Body of pancreas (tissue), 4 donors: ENCODE measurements around the gene TSC1. TPM values are rescaled to one million over a fixed set of nuclear protein-coding genes. Genes with fewer than 3 reads are reported as not detected.

ENCODE experiments used
- ATAC-seq: fragments of 150-250 bp; one replicate; pipeline ENCODE4 v1.9.1; 2016
- DNase-seq, 4 donors: peaks; one replicate each; pipeline ENCODE4 v3.0.0-alpha.2; 2019
- H3K27ac ChIP-seq, 4 donors: fragments of 200-600 bp; sonication (generic); 1 replicate in 3 of 4; 2 replicates in 1 of 4; pipeline versions ENCODE4 v1.5.1 to v1.6.1; 2016 to 2019; ENCODE audit warnings: mild to moderate bottlenecking in 1 of 4, mixed read lengths in 1 of 4, moderate library complexity in 1 of 4
- H3K27me3 ChIP-seq, 2 donors: fragments of 200-600 bp; sonication (generic); one replicate each; pipeline ENCODE4 v1.6.0; 2016; ENCODE audit warnings: mild to moderate bottlenecking in 1 of 2
- H3K36me3 ChIP-seq, 2 donors: fragments of 200-600 bp; sonication (generic); replicated peaks in 1 of 2; 2 replicates each; pipeline ENCODE4 v1.5.1; 2016; ENCODE audit warnings: low read depth in 2 of 2; ENCODE audit not compliant: insufficient read depth in 1 of 2
- H3K4me1 ChIP-seq: fragments of 200-600 bp; sonication (generic); one replicate; pipeline ENCODE4 v1.6.0; 2016
- H3K4me3 ChIP-seq, 2 donors: fragments of 200-600 bp; sonication (generic); 1 replicate in 1 of 2; 2 replicates in 1 of 2; pipeline ENCODE4 v1.5.1; 2016 to 2019
- H3K9me3 ChIP-seq, 3 donors: fragments of 200-600 bp; sonication (generic); 1 replicate in 2 of 3; 2 replicates in 1 of 3; pipeline ENCODE4 v1.5.1; 2016
- CTCF ChIP-seq, 7 experiments: fragments of 450-650 bp in 4 of 7; fragments of 200-600 bp in 3 of 7; sonication (generic) in 3 of 7; IDR thresholded peaks; one replicate each; pipeline ENCODE4 v1.5.1; 2016 to 2019; ENCODE audit warnings: antibody characterized with exemption in 7 of 7
- POLR2A ChIP-seq, 3 donors: fragments of 450-650 bp; IDR thresholded peaks; one replicate each; pipeline ENCODE4 v1.6.1; 2016; ENCODE audit warnings: antibody characterized with exemption in 3 of 3, mild to moderate bottlenecking in 2 of 3
- WGBS, 2 donors: methylation state at CpG; one replicate each; pipeline ENCODE4 v1.1.5; 2017; 5-methylcytosine and 5-hydroxymethylcytosine counted together
- intact Hi-C: fragments of 100-400 bp; cut with DNase I; formaldehyde crosslinking; loops from one replicate; pipeline ENCODE4 v1.15.1; 2023
- total RNA-seq, 2 donors: library from RNA; depleted of rRNA; stranded (reverse); fragments of >200 nt; gene quantifications; one replicate each; pipeline ENCODE4 v1.1.0, GENCODE V29; 2016

TSC1 gene
- total RNA-seq, 2 donors from 2014 or later = 44.1 to 47.1 TPM

GRCh38 chr9:132957805-132958204 lies 13.4 kb upstream of the TSC1 start:
- H3K9me3 ChIP-seq = peaks cover 0 to 9% (median 0%) of the 10 kb centered on the region in 3 donors
- no peak overlapping the region for H3K27ac ChIP-seq
- H3K36me3 ChIP-seq = no peaks in the 10 kb centered on the region
- WGBS, 2 donors = 69 to 78% methylated on average over 6 of the region's 6 CpGs
- TF ChIP-seq CTCF (IDR thresholded peaks at IDR 0.05) (no peak), POLR2A (IDR thresholded peaks at IDR 0.05) (no peak)
- no peak overlapping the region for H3K4me3 ChIP-seq
- no peaks in the 10 kb centered on the region for H3K27me3 ChIP-seq
- DNase-seq (no peak), ATAC-seq (no peak)
- no peaks in the 10 kb centered on the region for H3K4me1 ChIP-seq
- intact Hi-C loops = no loop called here

GRCh38 chr9:132955768-132956167 lies 11.4 kb upstream of the TSC1 start:
- H3K4me1 ChIP-seq = no peaks in the 10 kb centered on the region
- no peak overlapping the region for H3K4me3 ChIP-seq
- intact Hi-C loops = no loop called here
- no peaks in the 10 kb centered on the region for H3K36me3 ChIP-seq
- H3K27me3 ChIP-seq = no peaks in the 10 kb centered on the region
- DNase-seq (no peak), ATAC-seq (no peak)
- peaks cover 0 to 9% (median 0%) of the 10 kb centered on the region in 3 donors for H3K9me3 ChIP-seq
- H3K27ac ChIP-seq = no peak overlapping the region
- WGBS, 2 donors = 42 to 50% methylated on average over 2 of the region's 2 CpGs
- TF ChIP-seq CTCF (IDR thresholded peaks at IDR 0.05) (no peak), POLR2A (IDR thresholded peaks at IDR 0.05) (no peak)

- TF ChIP-seq CTCF (IDR thresholded peaks at IDR 0.05) (no peak), POLR2A (IDR thresholded peaks at IDR 0.05) (no peak)
- H3K4me1 ChIP-seq = no peaks in the 10 kb centered on the region
- no peaks in the 10 kb centered on the region for H3K27me3 ChIP-seq
- H3K9me3 ChIP-seq = peaks cover 0 to 9% (median 0%) of the 10 kb centered on the region in 3 donors
- intact Hi-C loops = no loop called here
- H3K27ac ChIP-seq = no peak overlapping the region
- H3K36me3 ChIP-seq = no peaks in the 10 kb centered on the region
- no peak overlapping the region for H3K4me3 ChIP-seq
- no peak for DNase-seq
- no peak for ATAC-seq
- 65 to 74% methylated on average over 2 of the region's 2 CpGs for WGBS, 2 donors
Measured at GRCh38 chr9:132955123-132955522, 10.7 kb upstream of the TSC1 start.

GRCh38 chr9:132949709-132950108 lies 5.3 kb upstream of the TSC1 start:
- 67 to 74% methylated on average over 4 of the region's 4 CpGs for WGBS, 2 donors
- TF ChIP-seq POLR2A (IDR thresholded peaks at IDR 0.05) (no peak), CTCF (IDR thresholded peaks at IDR 0.05) (no peak)
- Histone ChIP-seq H3K27me3 (no peaks in the 10 kb centered on the region), H3K4me3 (no peak overlapping the region), H3K36me3 (no peaks in the 10 kb centered on the region), H3K4me1 (peaks cover 10% of the 10 kb centered on the region), H3K27ac (no peak overlapping the region), H3K9me3 (no peaks in the 10 kb centered on the region)
- DNase-seq = no peak
- ATAC-seq = no peak
- intact Hi-C loops = no loop called here

- H3K27me3 ChIP-seq = no peaks in the 10 kb centered on the region
- peaks cover 12% of the 10 kb centered on the region for H3K4me1 ChIP-seq
- H3K9me3 ChIP-seq = no peaks in the 10 kb centered on the region
- no peak overlapping the region for H3K4me3 ChIP-seq
- DNase-seq (no peak), ATAC-seq (no peak)
- intact Hi-C loops = no loop called here
- 77 to 79% methylated on average over 16 to 18 of the region's 18 CpGs for WGBS, 2 donors
- H3K36me3 ChIP-seq = no peaks in the 10 kb centered on the region
- TF ChIP-seq CTCF (IDR thresholded peaks at IDR 0.05) = no peak
- no peak for TF ChIP-seq POLR2A (IDR thresholded peaks at IDR 0.05)
- no peak overlapping the region for H3K27ac ChIP-seq
Measured at GRCh38 chr9:132948482-132949050, 4.2 kb upstream of the TSC1 start.
